Measurements from ENCODE around the gene ZNF646. TPM values are rescaled to one million over a fixed set of nuclear protein-coding genes. Genes with fewer than 3 reads are reported as not detected.

ZNF646 gene
- total and polyA plus RNA-seq, 2 of the 13 experiments (the other 11 are each of a cell fraction or from before 2014, with no cell fraction given) = 3.4 to 10.9 TPM

GRCh38 chr16:31073142-31073969, 866 bp upstream of the ZNF646 start (continued):
- TF ChIP-seq HNF4G (IDR thresholded peaks at IDR 0.05; ENCODE audit: borderline replicate concordance, low read depth, low read length) = peak; percentile 29; the same call in 1 of the 2 replicates
- no peak for TF ChIP-seq HNF4G (CRISPR knock-in tag; IDR thresholded peaks at IDR 0.05; ENCODE audit: borderline replicate concordance, low read depth)
- peak; percentile 61 for TF ChIP-seq TEAD3 (CRISPR knock-in tag; optimal IDR thresholded peaks at IDR 0.05; ENCODE audit: borderline replicate concordance)
- TF ChIP-seq SKI (IDR thresholded peaks at IDR 0.05; ENCODE audit: partially characterized antibody) = peak; percentile 40
- TF ChIP-seq RBFOX2 (IDR thresholded peaks at IDR 0.05; ENCODE audit: low read depth, low read length) = peak; percentile 85
- no peak; the same call in 1 of the 2 replicates for TF ChIP-seq ZNF780A (CRISPR knock-in tag; IDR thresholded peaks at IDR 0.05)
- peak; percentile 100 for TF ChIP-seq ZNF121 (CRISPR knock-in tag; IDR thresholded peaks at IDR 0.05)
- peak; percentile 53; the same call in 1 of the 2 replicates for TF ChIP-seq SP5 (CRISPR knock-in tag; IDR thresholded peaks at IDR 0.05; ENCODE audit: borderline replicate concordance, low read depth)
- no peak for TF ChIP-seq ATF1 (CRISPR knock-in tag; IDR thresholded peaks at IDR 0.05)
- TF ChIP-seq SALL2 (CRISPR knock-in tag; IDR thresholded peaks at IDR 0.05) = peak; percentile 95; the same call in 1 of the 2 replicates
- no peak for TF ChIP-seq NPAS2 (CRISPR knock-in tag; IDR thresholded peaks at IDR 0.05; ENCODE audit: borderline replicate concordance)
- TF ChIP-seq ZNF788 (CRISPR knock-in tag; IDR thresholded peaks at IDR 0.05; ENCODE audit: borderline replicate concordance) = peak; percentile 88
- TF ChIP-seq CAMTA2 (CRISPR knock-in tag; IDR thresholded peaks at IDR 0.05; ENCODE audit: borderline replicate concordance) = no peak
- TF ChIP-seq, protein P1, sequence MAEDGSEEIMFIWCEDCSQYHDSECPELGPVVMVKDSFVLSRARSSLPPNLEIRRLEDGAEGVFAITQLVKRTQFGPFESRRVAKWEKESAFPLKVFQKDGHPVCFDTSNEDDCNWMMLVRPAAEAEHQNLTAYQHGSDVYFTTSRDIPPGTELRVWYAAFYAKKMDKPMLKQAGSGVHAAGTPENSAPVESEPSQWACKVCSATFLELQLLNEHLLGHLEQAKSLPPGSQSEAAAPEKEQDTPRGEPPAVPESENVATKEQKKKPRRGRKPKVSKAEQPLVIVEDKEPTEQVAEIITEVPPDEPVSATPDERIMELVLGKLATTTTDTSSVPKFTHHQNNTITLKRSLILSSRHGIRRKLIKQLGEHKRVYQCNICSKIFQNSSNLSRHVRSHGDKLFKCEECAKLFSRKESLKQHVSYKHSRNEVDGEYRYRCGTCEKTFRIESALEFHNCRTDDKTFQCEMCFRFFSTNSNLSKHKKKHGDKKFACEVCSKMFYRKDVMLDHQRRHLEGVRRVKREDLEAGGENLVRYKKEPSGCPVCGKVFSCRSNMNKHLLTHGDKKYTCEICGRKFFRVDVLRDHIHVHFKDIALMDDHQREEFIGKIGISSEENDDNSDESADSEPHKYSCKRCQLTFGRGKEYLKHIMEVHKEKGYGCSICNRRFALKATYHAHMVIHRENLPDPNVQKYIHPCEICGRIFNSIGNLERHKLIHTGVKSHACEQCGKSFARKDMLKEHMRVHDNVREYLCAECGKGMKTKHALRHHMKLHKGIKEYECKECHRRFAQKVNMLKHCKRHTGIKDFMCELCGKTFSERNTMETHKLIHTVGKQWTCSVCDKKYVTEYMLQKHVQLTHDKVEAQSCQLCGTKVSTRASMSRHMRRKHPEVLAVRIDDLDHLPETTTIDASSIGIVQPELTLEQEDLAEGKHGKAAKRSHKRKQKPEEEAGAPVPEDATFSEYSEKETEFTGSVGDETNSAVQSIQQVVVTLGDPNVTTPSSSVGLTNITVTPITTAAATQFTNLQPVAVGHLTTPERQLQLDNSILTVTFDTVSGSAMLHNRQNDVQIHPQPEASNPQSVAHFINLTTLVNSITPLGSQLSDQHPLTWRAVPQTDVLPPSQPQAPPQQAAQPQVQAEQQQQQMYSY (CRISPR knock-in tag; IDR thresholded peaks at IDR 0.05) = peak; percentile 71
- TF ChIP-seq ZNF235 (CRISPR knock-in tag; IDR thresholded peaks at IDR 0.05; ENCODE audit: borderline replicate concordance) = peak; percentile 59; the same call in 1 of the 2 replicates
- no peak for TF ChIP-seq TCF7 (IDR thresholded peaks at IDR 0.05; ENCODE audit: low read depth)
- TF ChIP-seq CCDC6 (CRISPR knock-in tag; IDR thresholded peaks at IDR 0.05) = peak; percentile 79
- TF ChIP-seq CEBPG (CRISPR knock-in tag; IDR thresholded peaks at IDR 0.05) = no peak
- peak; percentile 18; the same call in 1 of the 2 replicates for TF ChIP-seq YEATS2 (CRISPR knock-in tag; IDR thresholded peaks at IDR 0.05; ENCODE audit: borderline replicate concordance)
- TF ChIP-seq, protein P2, sequence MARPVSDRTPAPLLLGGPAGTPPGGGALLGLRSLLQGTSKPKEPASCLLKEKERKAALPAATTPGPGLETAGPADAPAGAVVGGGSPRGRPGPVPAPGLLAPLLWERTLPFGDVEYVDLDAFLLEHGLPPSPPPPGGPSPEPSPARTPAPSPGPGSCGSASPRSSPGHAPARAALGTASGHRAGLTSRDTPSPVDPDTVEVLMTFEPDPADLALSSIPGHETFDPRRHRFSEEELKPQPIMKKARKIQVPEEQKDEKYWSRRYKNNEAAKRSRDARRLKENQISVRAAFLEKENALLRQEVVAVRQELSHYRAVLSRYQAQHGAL (CRISPR knock-in tag; IDR thresholded peaks at IDR 0.05; ENCODE audit: not compliant biosample characterization) = peak; percentile 36
- peak; percentile 60 for TF ChIP-seq EED (CRISPR knock-in tag; IDR thresholded peaks at IDR 0.05)
- TF ChIP-seq, protein P3, sequence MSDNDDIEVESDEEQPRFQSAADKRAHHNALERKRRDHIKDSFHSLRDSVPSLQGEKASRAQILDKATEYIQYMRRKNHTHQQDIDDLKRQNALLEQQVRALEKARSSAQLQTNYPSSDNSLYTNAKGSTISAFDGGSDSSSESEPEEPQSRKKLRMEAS (IDR thresholded peaks at IDR 0.05) = peak; percentile 81
- peak; percentile 42; the same call in 1 of the 2 replicates for TF ChIP-seq CBFB (CRISPR knock-in tag; IDR thresholded peaks at IDR 0.05)
